SH-SY5Y (cell line): ENCODE results near the gene DHX15.

Experiments
- GATA2 ChIP-seq: IDR thresholded peaks from 2 replicates; pipeline ENCODE4 v1.6.1; 2011; ENCODE audit warnings: mild to moderate bottlenecking, low read depth, low read length
- GATA3 ChIP-seq: IDR thresholded peaks from 2 replicates; pipeline ENCODE4 v1.6.1; 2011; ENCODE audit warnings: low read depth, mild to moderate bottlenecking, low read length, moderate library complexity

GRCh38 chr4:24598025-24598424 lies 13.7 kb upstream of the DHX15 start:
- no peak for TF ChIP-seq GATA3
- TF ChIP-seq GATA2, result no peak
